K562 treated with DMSO at 1 percent for 4 hours (cell line): ENCODE data around the gene NCLN. TPM values are rescaled to one million over a fixed set of nuclear protein-coding genes. Genes with fewer than 3 reads are reported as not detected.

Source experiments
- total RNA-seq: library from RNA; unstranded; fragments of 300-600 nt; gene quantifications from 2 replicates; pipeline ENCODE4 v1.2.3, GENCODE V29; 2022; ENCODE audit not compliant: insufficient read depth

Gene NCLN, protein sequence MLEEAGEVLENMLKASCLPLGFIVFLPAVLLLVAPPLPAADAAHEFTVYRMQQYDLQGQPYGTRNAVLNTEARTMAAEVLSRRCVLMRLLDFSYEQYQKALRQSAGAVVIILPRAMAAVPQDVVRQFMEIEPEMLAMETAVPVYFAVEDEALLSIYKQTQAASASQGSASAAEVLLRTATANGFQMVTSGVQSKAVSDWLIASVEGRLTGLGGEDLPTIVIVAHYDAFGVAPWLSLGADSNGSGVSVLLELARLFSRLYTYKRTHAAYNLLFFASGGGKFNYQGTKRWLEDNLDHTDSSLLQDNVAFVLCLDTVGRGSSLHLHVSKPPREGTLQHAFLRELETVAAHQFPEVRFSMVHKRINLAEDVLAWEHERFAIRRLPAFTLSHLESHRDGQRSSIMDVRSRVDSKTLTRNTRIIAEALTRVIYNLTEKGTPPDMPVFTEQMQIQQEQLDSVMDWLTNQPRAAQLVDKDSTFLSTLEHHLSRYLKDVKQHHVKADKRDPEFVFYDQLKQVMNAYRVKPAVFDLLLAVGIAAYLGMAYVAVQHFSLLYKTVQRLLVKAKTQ
- 54.1 and 63.5 TPM in 2 replicates for total RNA-seq

DNA sequence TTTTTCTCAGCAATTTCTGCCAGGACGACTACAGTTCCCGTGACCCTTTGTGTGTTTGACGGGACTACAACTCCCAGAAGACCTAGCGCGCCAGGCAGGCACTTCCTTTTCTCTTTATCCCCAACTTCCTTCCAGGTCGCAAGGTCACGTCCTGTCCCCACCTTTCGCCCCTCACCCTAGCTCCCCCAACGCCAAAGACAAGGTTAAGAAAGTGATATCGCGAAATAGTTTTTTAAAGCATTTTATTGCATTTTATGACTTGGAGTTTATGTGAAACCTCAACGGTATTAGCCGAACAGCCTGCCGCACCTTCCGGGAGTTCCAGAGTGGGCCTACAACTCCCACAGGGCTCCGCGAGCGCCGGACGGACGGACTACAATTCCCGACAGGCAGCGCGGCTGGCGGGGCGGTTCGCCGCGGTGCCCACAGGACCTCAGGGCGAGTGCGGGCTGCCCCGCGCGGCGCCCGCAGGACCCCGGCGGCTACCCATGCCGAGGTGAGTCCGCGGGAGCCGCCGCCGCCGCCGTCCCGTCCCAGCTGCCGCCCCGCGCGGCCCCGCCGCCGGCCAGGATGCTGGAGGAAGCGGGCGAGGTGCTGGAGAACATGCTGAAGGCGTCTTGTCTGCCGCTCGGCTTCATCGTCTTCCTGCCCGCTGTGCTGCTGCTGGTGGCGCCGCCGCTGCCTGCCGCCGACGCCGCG lies at the start of gene NCLN:
Gene NCLN, plus strand, starts transcription at position 470 of the 699 bp plus-strand sequence. Its CDS starts 101 bp downstream, at position 571.

DNA sequence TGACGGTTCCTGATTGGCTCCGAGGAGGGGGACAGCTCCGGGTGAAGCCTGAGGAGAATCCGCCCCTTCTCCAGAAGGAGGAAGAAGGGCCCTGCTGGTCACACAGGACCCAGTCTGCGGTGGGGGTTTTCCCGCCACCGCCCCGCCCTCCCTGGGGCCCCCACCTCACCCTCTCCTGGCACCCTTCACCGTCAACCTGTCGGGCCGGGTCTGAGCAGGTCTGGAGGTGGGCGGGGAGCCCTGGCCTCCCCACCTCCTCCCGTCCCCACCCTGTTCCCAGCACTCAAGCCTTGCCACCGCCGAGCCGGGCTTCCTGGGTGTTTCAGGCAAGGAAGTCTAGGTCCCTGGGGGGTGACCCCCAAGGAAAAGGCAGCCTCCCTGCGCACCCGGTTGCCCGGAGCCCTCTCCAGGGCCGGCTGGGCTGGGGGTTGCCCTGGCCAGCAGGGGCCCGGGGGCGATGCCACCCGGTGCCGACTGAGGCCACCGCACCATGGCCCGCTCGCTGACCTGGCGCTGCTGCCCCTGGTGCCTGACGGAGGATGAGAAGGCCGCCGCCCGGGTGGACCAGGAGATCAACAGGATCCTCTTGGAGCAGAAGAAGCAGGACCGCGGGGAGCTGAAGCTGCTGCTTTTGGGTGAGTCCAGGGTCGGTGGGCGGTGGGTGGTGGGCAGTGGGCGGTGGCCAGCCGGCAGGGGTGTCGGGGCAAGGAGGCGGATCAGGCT lies 49.6 kb upstream of the NCLN start, which contains the start of gene GNA15:
Gene GNA15, plus strand, starts transcription at position 73 of the 723 bp plus-strand sequence. Its CDS starts 418 bp downstream, at position 491.

DNA sequence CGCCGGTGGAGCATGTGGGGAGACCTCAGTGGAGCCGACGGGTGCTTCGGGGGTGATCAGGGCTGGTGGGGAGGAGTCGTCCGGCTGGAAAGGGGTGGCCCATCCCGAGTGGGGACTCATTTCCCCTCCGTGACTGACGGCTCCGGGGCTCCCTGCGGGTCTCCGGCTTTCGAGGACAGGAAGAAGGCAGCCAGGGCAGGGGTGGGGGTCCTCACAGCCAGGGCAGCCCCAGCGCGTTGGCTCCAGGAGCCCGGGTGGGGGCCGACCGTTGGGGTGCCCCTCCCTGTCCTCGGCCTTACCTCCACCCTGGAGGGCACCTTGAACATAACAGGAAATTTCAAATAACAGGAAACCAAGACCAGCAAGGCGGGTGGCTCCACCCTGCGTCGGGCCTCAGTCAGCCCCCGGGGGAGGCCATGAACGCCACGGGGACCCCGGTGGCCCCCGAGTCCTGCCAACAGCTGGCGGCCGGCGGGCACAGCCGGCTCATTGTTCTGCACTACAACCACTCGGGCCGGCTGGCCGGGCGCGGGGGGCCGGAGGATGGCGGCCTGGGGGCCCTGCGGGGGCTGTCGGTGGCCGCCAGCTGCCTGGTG lies 7.3 kb upstream of the NCLN start, which contains the start of gene S1PR4:
Gene S1PR4, plus strand, starts transcription at position 393 of the 596 bp plus-strand sequence. Its CDS starts 24 bp downstream, at position 417.

DNA sequence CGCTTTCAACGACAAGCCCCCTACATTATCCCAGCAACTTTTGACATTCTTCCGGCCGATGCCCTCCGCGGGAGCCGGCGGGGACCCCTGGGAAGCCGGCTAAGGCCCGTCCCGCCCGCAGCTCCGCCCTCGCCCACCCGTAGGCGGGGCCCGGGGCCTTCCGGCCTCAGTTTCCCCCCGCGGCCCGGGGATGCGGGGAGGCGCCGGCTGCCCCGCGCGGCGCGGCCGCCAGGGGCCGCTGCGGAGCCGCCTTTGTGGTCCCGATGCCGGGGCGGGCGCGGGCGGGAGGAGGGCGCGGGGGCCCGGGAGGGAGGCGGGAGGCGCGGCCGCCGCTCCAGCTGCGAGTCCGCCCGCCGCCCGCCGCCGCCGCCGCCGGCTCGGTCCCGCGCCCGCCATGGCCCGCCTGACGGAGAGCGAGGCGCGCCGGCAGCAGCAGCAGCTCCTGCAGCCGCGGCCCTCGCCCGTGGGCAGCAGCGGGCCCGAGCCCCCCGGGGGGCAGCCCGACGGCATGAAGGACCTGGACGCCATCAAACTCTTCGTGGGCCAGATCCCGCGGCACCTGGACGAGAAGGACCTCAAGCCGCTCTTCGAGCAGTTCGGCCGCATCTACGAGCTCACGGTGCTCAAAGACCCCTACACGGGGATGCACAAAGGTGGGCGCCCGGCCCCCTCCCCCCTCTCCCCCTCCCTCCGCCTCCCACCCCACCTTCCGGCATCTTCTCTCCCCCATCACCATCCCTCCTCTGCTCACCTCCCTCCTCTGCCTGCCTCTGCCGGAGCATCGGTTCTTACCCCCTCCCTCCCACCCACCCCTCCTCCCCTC lies 38.8 kb downstream of the NCLN start, which contains the start of gene CELF5:
Gene CELF5, plus strand, starts transcription at position 316 of the 823 bp plus-strand sequence. Its CDS starts 79 bp downstream, at position 395.

Other genes with a start within 250 kb of the NCLN start
- gene ZNF77, start 241.0 kb upstream of the NCLN start, total RNA-seq: 2.2 and 5.2 TPM in 2 replicates
- 2.9 and 8.3 TPM in 2 replicates for gene TLE6, start 208.4 kb upstream of the NCLN start, total RNA-seq
- gene TLE2, start 156.7 kb upstream of the NCLN start, total RNA-seq: 82.1 and 92.1 TPM in 2 replicates
- gene TLE5, start 123.4 kb upstream of the NCLN start, total RNA-seq: 394 and 395 TPM in 2 replicates
- 24.6 and 28.8 TPM in 2 replicates for gene GNA11, start 91.6 kb upstream of the NCLN start, total RNA-seq
- not detected in 2 replicates for gene GNA15, start 49.9 kb upstream of the NCLN start, total RNA-seq
- not detected in 2 replicates for gene S1PR4, start 7.2 kb upstream of the NCLN start, total RNA-seq
- gene CELF5, start 38.7 kb downstream of the NCLN start, total RNA-seq: not detected in 2 replicates
- gene NFIC, start 180.7 kb downstream of the NCLN start, total RNA-seq: 17.6 and 29.3 TPM in 2 replicates